GM18951 (cell line): Measurements from ENCODE around the gene TRPV6.

Experiments
- POLR2A ChIP-seq: IDR thresholded peaks from 4 replicates; pipeline ENCODE4 v1.6.1; 2011; ENCODE audit warnings: mild to moderate bottlenecking; ENCODE audit not compliant: insufficient read length, insufficient read depth; ENCODE audit errors: extremely low read depth
- in situ Hi-C: fragments of 300-500 bp; cut with MboI; formaldehyde crosslinking; loops from one replicate; pipeline ENCODE4 v1.12.0; 2022; ENCODE audit warnings: low sequenced_read_pairs, mixed read lengths, inconsistent platforms; ENCODE audit not compliant: unreplicated experiment

The TRPV6 gene

GRCh38 chr7:142855756-142856564 lies 29.6 kb downstream of the TRPV6 start:
- in situ Hi-C loops: loop anchor here (25.0 kb wide), 1 partner anchor 356 kb away; the partner anchor contains the start of gene TAS2R40
- no peak for TF ChIP-seq POLR2A

- in situ Hi-C loops: loop anchor here (25.0 kb wide), 1 partner anchor 357 kb away; the partner anchor contains the start of gene TAS2R40
- TF ChIP-seq POLR2A: no peak
Observed at GRCh38 chr7:142855114-142855743, 30.3 kb downstream of the TRPV6 start.

- TF ChIP-seq POLR2A: peak; percentile 29
- in situ Hi-C loops: loop anchor here (25.0 kb wide), 1 partner anchor 358 kb away; the partner anchor contains the start of gene TAS2R40
Observed at GRCh38 chr7:142854372-142855113, 31.0 kb downstream of the TRPV6 start, which contains the start of gene EPHB6. TSS of gene EPHB6 (plus strand) at chr7:142855076. CDS start at chr7:142863228, 8,152 bp downstream.

GRCh38 chr7:142853739-142854371 lies 31.7 kb downstream of the TRPV6 start:
- no peak for TF ChIP-seq POLR2A
- in situ Hi-C loops: loop anchor here (25.0 kb wide), 1 partner anchor 358 kb away; the partner anchor contains the start of gene TAS2R40

GRCh38 chr7:142851919-142852318 lies 33.6 kb downstream of the TRPV6 start:
- in situ Hi-C loops: loop anchor here (25.0 kb wide), 1 partner anchor 360 kb away; the partner anchor contains the start of gene TAS2R40
- TF ChIP-seq POLR2A: no peak

- in situ Hi-C loops: loop anchor here (25.0 kb wide), 1 partner anchor 361 kb away; the partner anchor contains the start of gene TAS2R40
- TF ChIP-seq POLR2A: no peak
Observed at GRCh38 chr7:142851269-142851668, 34.3 kb downstream of the TRPV6 start.

- in situ Hi-C loops: no loop called here
Observed at GRCh38 chr7:142847353-142847752, 38.2 kb downstream of the TRPV6 start.

GRCh38 chr7:142842251-142842766 lies 43.2 kb downstream of the TRPV6 start:
- no peak for TF ChIP-seq POLR2A
- in situ Hi-C loops: no loop called here

More at GRCh38 chr7:142847353-142847752, 38.2 kb downstream of the TRPV6 start:
- TF ChIP-seq POLR2A: no peak

GRCh38 chr7:142838461-142839213 lies 46.9 kb downstream of the TRPV6 start:
- no peak for TF ChIP-seq POLR2A
- in situ Hi-C loops: no loop called here

GRCh38 chr7:142836426-142836825 lies 49.1 kb downstream of the TRPV6 start:
- in situ Hi-C loops: no loop called here
- TF ChIP-seq POLR2A: no peak

GRCh38 chr7:142835487-142835886 lies 50.1 kb downstream of the TRPV6 start:
- in situ Hi-C loops: no loop called here

More at GRCh38 chr7:142835487-142835886, 50.1 kb downstream of the TRPV6 start:
- TF ChIP-seq POLR2A: no peak
